SK-N-SH (cell line): ENCODE measurements around the gene HDAC8. TPM values are rescaled to one million over a fixed set of nuclear protein-coding genes. Genes with fewer than 3 reads are reported as not detected.

Experiments used
- CTCF ChIA-PET: fragments of 300-600, 350-600 bp; formaldehyde crosslinking; extraction: SDS; loops from one replicate; lab custom pipeline; 2021; lab: Yijun Ruan, JAX
- POLR2A ChIA-PET: fragments of 350-600 bp; sonication (Branson Sonifier 250); formaldehyde crosslinking; extraction: SDS; loops from one replicate; lab custom pipeline; 2020; ENCODE audit warnings: antibody characterized with exemption, inconsistent platforms; lab: Yijun Ruan, JAX
- DNase-seq: peaks from one replicate; pipeline ENCODE4 v3.0.0; 2012
- H2AFZ ChIP-seq: fragments of 200-600 bp; sonication (generic); 2 replicates; pipeline ENCODE4 v1.8.1; 2016; ENCODE audit warnings: antibody characterized with exemption, mild to moderate bottlenecking, low read depth
- H3F3A ChIP-seq: fragments of 200-600 bp; sonication (generic); replicated peaks from 2 replicates; pipeline ENCODE3; 2016; ENCODE audit warnings: antibody characterized with exemption, mild to moderate bottlenecking; ENCODE audit not compliant: insufficient read depth
- H3K27ac ChIP-seq, 2 experiments: fragments of 200-500 bp in 1 of 2; fragments of 200-600 bp in 1 of 2; sonication (Bioruptor generic) in 1 of 2; sonication (generic), shearing (Covaris generic) in 1 of 2; 2 replicates each; pipeline versions ENCODE4 v1.5.1 to v1.6.1; 2014 to 2016; ENCODE audit warnings: low read depth in 2 of 2, inconsistent platforms in 1 of 2, low read length in 1 of 2, mild to moderate bottlenecking in 1 of 2, mixed read lengths in 1 of 2
- H3K27me3 ChIP-seq: fragments of 200-600 bp; sonication (generic), shearing (Covaris generic); 2 replicates; pipeline ENCODE4 v1.6.1; 2016; ENCODE audit warnings: mixed run types; ENCODE audit not compliant: insufficient read depth
- H3K36me3 ChIP-seq, 2 experiments: fragments of 200-500 bp in 1 of 2; fragments of 200-600 bp in 1 of 2; sonication (Bioruptor generic) in 1 of 2; sonication (generic) in 1 of 2; replicated peaks in 1 of 2; 2 replicates each; pipeline versions ENCODE3 to v1.5.1; 2014 to 2016; ENCODE audit warnings: low read length in 1 of 2, mild to moderate bottlenecking in 1 of 2; ENCODE audit not compliant: insufficient read depth in 2 of 2, control insufficient read depth in 1 of 2
- H3K4me1 ChIP-seq, 2 experiments: fragments of 200-500 bp in 1 of 2; fragments of 200-600 bp in 1 of 2; sonication (Bioruptor generic) in 1 of 2; sonication (generic), shearing (Covaris generic) in 1 of 2; 2 replicates each; pipeline versions ENCODE4 v1.5.1 to v1.6.1; 2014 to 2016; ENCODE audit warnings: low read depth in 1 of 2, low read length in 1 of 2, mixed run types in 1 of 2; ENCODE audit not compliant: insufficient read depth in 2 of 2, control insufficient read depth in 1 of 2
- H3K4me2 ChIP-seq: fragments of 200-600 bp; sonication (generic), shearing (Covaris generic); 2 replicates; pipeline ENCODE4 v1.6.1; 2017; ENCODE audit warnings: mixed run types
- H3K4me3 ChIP-seq, 2 experiments: fragments of 200-500 bp in 1 of 2; fragments of 200-600 bp in 1 of 2; sonication (Bioruptor generic) in 1 of 2; sonication (generic), shearing (Covaris generic) in 1 of 2; 2 replicates each; pipeline versions ENCODE4 v1.5.1 to v1.8.1; 2014 to 2016; ENCODE audit warnings: low read depth in 2 of 2, inconsistent platforms in 1 of 2, low read length in 1 of 2, mild to moderate bottlenecking in 1 of 2, mixed read lengths in 1 of 2, moderate library complexity in 1 of 2
- H3K79me2 ChIP-seq: fragments of 200-600 bp; sonication (generic); 2 replicates; pipeline ENCODE4 v1.8.1; 2017; ENCODE audit warnings: mild to moderate bottlenecking; ENCODE audit not compliant: insufficient read depth
- H3K9ac ChIP-seq: fragments of 200-600 bp; sonication (generic); 2 replicates; pipeline ENCODE4 v1.6.1; 2017; ENCODE audit warnings: mixed run types
- H3K9me2 ChIP-seq: fragments of 200-600 bp; sonication (generic); 2 replicates; pipeline ENCODE4 v1.6.1; 2017; ENCODE audit warnings: mixed run types
- H3K9me3 ChIP-seq: fragments of 200-600 bp; sonication (generic); 2 replicates; pipeline ENCODE4 v1.6.1; 2017; ENCODE audit warnings: mixed run types, mild to moderate bottlenecking, moderate library complexity
- H4K20me1 ChIP-seq: fragments of 200-600 bp; sonication (generic); 2 replicates; pipeline ENCODE4 v1.6.1; 2017; ENCODE audit warnings: mild to moderate bottlenecking, mixed run types; ENCODE audit not compliant: insufficient read depth
- EZH2phosphoT487 ChIP-seq: fragments of 200-600 bp; sonication (generic); IDR thresholded peaks from 2 replicates; pipeline ENCODE4 v1.6.1; 2017; ENCODE audit warnings: low read depth, mixed run types, mild to moderate bottlenecking, antibody characterized with exemption, moderate library complexity, borderline replicate concordance
- JUND ChIP-seq: IDR thresholded peaks from 2 replicates; pipeline ENCODE4 v1.4.0; 2012
- MXI1 ChIP-seq: IDR thresholded peaks from 2 replicates; pipeline ENCODE4 v1.6.1; 2012; ENCODE audit warnings: mild to moderate bottlenecking, low read depth, low read length, improper control_type of control experiment
- NFIC ChIP-seq: IDR thresholded peaks from 2 replicates; pipeline ENCODE4 v1.4.0; 2012; ENCODE audit warnings: borderline replicate concordance
- TAF1 ChIP-seq: IDR thresholded peaks from 2 replicates; pipeline ENCODE4 v1.6.1; 2012; ENCODE audit warnings: low read depth, mild to moderate bottlenecking, low read length, moderate library complexity, borderline replicate concordance
- TEAD4 ChIP-seq: IDR thresholded peaks from 2 replicates; pipeline ENCODE4 v1.4.0; 2012; ENCODE audit warnings: mild to moderate bottlenecking, borderline replicate concordance; ENCODE audit not compliant: insufficient read depth
- WGBS: methylation state at CpG from one replicate; pipeline ENCODE4 v1.1.6; 2017; ENCODE audit warnings: low lambda C conversion rate; 5-methylcytosine and 5-hydroxymethylcytosine counted together
- polyA plus RNA-seq, 3 experiments: library from polyadenylated mRNA; depleted of rRNA; stranded (reverse); fragments of >200 nt; gene quantifications; 2 replicates each; pipeline ENCODE4 v1.2.3, GENCODE V29; 2012
- TF ChIP-seq, protein P1 (sequence below): IDR thresholded peaks from 2 replicates; pipeline ENCODE4 v1.4.0; 2012; ENCODE audit warnings: low read depth, borderline replicate concordance
- TF ChIP-seq, protein P2 (sequence below): IDR thresholded peaks from 2 replicates; pipeline ENCODE4 v1.6.1; 2012; ENCODE audit warnings: mild to moderate bottlenecking, low read depth, low read length, moderate library complexity
- TF ChIP-seq, protein P3 (sequence below): IDR thresholded peaks from 2 replicates; pipeline ENCODE4 v1.4.0; 2012; ENCODE audit warnings: low read depth, borderline replicate concordance

HDAC8 gene
- polyA plus RNA-seq, 1 of the 3 experiments (the other 2 are of a cell fraction), result 30.6 TPM

DNA sequence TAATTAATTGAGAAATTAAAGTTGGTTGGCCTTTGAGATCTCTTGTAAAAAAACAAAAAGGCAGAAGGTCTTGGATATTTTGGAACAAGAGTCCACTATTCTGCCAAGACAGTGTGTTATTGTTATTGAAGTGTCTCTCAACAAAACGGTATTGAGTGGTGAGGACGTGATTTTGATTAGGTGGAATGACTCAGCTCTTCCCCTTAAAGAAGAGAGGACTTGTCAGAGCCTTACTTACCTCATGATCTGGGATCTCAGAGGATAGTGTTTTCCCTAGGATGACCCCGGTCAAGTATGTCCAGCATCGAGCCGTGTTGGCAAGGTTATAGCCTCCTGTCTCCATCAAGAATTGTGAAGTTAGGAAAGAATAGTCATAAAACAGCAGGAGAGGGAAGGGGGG lies 110.9 kb downstream of the HDAC8 start (continued):
- TF ChIP-seq, protein P1, sequence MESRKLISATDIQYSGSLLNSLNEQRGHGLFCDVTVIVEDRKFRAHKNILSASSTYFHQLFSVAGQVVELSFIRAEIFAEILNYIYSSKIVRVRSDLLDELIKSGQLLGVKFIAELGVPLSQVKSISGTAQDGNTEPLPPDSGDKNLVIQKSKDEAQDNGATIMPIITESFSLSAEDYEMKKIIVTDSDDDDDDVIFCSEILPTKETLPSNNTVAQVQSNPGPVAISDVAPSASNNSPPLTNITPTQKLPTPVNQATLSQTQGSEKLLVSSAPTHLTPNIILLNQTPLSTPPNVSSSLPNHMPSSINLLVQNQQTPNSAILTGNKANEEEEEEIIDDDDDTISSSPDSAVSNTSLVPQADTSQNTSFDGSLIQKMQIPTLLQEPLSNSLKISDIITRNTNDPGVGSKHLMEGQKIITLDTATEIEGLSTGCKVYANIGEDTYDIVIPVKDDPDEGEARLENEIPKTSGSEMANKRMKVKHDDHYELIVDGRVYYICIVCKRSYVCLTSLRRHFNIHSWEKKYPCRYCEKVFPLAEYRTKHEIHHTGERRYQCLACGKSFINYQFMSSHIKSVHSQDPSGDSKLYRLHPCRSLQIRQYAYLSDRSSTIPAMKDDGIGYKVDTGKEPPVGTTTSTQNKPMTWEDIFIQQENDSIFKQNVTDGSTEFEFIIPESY, result no peak
- TF ChIP-seq EZH2phosphoT487 (no peak), TEAD4 (no peak), MXI1 (no peak), JUND (no peak)
- TF ChIP-seq, protein P2, sequence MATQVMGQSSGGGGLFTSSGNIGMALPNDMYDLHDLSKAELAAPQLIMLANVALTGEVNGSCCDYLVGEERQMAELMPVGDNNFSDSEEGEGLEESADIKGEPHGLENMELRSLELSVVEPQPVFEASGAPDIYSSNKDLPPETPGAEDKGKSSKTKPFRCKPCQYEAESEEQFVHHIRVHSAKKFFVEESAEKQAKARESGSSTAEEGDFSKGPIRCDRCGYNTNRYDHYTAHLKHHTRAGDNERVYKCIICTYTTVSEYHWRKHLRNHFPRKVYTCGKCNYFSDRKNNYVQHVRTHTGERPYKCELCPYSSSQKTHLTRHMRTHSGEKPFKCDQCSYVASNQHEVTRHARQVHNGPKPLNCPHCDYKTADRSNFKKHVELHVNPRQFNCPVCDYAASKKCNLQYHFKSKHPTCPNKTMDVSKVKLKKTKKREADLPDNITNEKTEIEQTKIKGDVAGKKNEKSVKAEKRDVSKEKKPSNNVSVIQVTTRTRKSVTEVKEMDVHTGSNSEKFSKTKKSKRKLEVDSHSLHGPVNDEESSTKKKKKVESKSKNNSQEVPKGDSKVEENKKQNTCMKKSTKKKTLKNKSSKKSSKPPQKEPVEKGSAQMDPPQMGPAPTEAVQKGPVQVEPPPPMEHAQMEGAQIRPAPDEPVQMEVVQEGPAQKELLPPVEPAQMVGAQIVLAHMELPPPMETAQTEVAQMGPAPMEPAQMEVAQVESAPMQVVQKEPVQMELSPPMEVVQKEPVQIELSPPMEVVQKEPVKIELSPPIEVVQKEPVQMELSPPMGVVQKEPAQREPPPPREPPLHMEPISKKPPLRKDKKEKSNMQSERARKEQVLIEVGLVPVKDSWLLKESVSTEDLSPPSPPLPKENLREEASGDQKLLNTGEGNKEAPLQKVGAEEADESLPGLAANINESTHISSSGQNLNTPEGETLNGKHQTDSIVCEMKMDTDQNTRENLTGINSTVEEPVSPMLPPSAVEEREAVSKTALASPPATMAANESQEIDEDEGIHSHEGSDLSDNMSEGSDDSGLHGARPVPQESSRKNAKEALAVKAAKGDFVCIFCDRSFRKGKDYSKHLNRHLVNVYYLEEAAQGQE, result no peak
- TF ChIP-seq, protein P3, sequence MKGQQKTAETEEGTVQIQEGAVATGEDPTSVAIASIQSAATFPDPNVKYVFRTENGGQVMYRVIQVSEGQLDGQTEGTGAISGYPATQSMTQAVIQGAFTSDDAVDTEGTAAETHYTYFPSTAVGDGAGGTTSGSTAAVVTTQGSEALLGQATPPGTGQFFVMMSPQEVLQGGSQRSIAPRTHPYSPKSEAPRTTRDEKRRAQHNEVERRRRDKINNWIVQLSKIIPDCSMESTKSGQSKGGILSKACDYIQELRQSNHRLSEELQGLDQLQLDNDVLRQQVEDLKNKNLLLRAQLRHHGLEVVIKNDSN, result no peak

DNA sequence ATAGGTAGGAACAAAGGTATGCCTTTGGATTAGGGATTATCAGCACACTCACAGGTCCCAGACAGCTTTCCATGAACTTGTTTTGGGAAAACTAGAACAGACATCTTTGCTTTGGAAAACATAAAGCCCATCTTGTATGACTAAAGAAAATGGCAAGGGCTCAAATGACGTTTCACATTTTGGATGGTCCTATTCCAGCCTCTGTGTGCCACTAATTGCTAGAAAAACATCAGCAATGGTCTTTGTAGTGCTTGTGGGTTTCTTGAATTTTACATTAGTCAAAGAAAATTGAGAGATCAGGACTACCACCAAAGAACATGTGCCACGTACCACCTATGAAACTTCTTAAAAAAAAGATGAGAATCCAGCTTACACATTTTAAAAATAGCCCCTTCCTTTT lies 111.4 kb downstream of the HDAC8 start:
- TF ChIP-seq TAF1 (no peak), NFIC (no peak)
- Histone ChIP-seq H3K9me3 (no peaks in the 10 kb centered on the region), H2AFZ (no peak overlapping the region), H3K79me2 (no peaks in the 10 kb centered on the region), H3K36me3 (peaks cover 36 to 58% of the 10 kb centered on the region in 2 experiments), H3K27me3 (no peaks in the 10 kb centered on the region), H3F3A (no peaks in the 10 kb centered on the region), H3K4me3 (no peak overlapping the region), H3K27ac (no peak overlapping the region), H3K4me2 (no peak overlapping the region), H3K4me1 (no peaks in the 10 kb centered on the region), H3K9ac (no peak overlapping the region), H4K20me1 (no peaks in the 10 kb centered on the region), H3K9me2 (no peaks in the 10 kb centered on the region)
- no peak for DNase-seq
- WGBS, result 96% methylated on average over 2 of the region's 2 CpGs
- ChIA-PET CTCF (no interaction called here), POLR2A (no interaction called here)
